HG02885 (cell line): ENCODE data around the gene TNIK.
"Not testable (repeated sequence)": the region's sequence is repeated elsewhere in the genome, so short reads cannot be mapped to it uniquely, and the experiment has no call there.

ENCODE experiments used
- ATAC-seq: cut with Tn5 transposase; IDR thresholded peaks from one replicate; pipeline ENCODE4 v1.9.1; 2021; ENCODE audit warnings: mild to moderate bottlenecking; ENCODE audit not compliant: unreplicated experiment, poor library complexity

The TNIK gene

GRCh38 chr3:171372694-171373093 is 87.5 kb downstream of the TNIK start:
- ATAC-seq: no peak

DNA sequence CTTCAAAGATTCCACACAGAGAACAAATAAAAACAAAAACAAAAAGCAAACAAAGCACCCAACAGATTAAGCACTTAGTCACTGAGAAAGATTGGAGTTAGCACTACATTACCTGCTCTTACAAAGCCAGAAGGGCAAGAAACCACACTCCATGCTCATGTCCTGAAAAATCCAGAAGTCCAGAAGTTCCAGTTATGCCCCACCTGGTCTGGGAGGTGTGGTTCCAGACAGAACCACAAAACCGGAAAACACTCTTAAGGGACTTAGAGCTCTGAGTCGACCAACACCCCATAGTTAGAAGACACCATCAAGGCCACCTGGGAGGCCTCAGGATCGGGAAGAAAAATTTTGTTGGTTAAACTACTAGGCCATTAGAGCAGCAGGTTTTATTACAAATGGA is 88.9 kb downstream of the TNIK start:
- no peak for ATAC-seq

DNA sequence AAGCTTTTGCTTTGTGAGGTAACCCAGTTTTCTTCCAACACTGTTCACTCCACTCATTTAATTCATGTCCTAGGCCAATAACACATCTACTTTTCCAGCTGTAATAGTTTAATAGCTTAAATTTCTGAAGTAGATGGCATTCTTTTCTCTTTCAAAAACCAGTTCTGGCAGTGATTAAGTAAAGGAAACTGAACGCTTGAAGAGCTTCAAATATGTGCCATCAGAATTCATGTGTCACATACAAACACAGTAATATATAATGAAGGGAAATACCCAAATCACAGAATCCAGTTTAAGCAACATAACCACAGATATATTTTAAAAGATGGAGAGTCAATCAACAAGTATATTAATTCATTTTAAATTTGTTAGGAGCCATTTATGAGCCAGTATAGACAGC is 91.0 kb downstream of the TNIK start:
- ATAC-seq: no peak

GRCh38 chr3:171366738-171367137 is 93.5 kb downstream of the TNIK start:
- not testable (repeated sequence) for ATAC-seq

GRCh38 chr3:171366043-171366442 is 94.2 kb downstream of the TNIK start:
- no peak for ATAC-seq

DNA sequence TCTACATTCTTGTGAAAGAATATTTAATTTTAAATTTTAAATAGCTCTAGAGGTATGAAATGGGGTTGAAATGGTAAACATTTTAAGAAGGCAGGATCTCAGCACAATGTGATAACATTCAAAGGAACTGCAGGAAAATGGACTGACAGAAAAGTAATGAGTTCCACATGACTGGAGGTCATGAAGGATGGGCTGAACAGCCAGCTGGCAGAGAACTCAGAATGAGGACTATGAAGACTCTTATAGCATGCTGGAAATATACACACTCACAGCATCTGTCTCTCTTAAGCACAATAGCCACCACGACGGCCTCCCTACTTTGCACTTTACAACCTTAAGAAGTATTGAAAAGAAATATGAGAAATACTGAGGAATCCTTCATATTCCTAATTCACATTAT is 94.7 kb downstream of the TNIK start:
- ATAC-seq: no peak

DNA sequence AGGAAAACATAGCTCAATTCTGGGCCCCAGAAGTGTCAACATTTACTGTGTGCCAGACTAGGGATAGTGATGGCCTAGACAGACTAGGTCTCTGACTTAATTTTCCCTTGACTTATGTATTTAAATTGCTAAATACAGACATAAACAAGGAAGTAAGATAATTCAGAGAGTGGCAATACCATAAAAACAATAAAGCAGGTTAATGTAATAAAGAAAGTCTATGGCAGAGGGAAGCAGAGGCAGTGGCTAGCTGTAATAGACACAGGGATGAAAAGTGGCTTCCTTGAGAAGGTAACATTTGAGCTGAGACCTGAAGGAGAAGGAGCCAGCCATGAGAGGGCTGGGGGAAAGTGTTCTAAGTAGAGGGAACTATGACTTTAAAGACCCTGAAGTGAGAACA is 95.7 kb downstream of the TNIK start:
- no peak for ATAC-seq

GRCh38 chr3:171363202-171363601 is 97.0 kb downstream of the TNIK start:
- no peak for ATAC-seq

DNA sequence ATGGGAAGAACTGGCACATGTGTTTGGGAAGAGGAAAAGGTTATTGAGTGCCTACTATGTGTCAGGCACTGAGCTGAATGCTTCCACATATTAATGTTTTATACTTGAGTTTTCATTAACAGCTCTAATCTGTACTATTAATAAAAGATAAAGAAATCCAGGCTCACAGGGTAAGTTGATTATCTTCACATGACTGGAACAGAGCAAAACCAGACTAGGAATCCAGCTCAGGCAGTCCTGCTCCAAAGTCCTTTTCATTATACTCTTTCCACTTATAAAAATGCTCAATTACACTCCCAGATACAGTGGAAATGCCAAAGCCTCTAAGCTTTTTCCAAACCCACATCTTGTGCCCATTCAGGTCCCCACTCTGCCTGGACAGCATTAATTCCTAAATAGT is 97.6 kb downstream of the TNIK start:
- no peak for ATAC-seq

DNA sequence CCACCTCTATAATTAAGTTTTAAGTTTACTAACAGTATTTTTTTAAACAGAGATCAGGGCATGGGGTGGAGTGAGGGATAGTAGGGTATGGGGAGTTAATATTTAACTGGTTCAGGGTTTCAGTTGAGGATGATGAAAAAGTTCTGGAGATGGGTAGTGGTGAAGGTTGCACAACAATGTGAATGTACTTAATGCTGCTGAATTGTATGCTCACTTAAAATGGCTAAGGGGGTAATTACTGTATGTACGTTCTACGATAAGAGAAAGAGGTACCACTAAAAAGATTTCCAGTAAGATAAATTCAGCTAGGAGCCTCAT is 101.4 kb downstream of the TNIK start:
- ATAC-seq: no peak

- no peak for ATAC-seq
These were observed 101.9 kb downstream of the TNIK start for GRCh38 chr3:171358181-171358880.

- no peak for ATAC-seq
These were observed 102.5 kb downstream of the TNIK start for GRCh38 chr3:171357721-171358120.

GRCh38 chr3:171356251-171356650 is 104.0 kb downstream of the TNIK start:
- no peak for ATAC-seq

- no peak for ATAC-seq
These were observed 105.3 kb downstream of the TNIK start for GRCh38 chr3:171354706-171355582.

GRCh38 chr3:171354049-171354705 is 106.0 kb downstream of the TNIK start:
- ATAC-seq: no peak

DNA sequence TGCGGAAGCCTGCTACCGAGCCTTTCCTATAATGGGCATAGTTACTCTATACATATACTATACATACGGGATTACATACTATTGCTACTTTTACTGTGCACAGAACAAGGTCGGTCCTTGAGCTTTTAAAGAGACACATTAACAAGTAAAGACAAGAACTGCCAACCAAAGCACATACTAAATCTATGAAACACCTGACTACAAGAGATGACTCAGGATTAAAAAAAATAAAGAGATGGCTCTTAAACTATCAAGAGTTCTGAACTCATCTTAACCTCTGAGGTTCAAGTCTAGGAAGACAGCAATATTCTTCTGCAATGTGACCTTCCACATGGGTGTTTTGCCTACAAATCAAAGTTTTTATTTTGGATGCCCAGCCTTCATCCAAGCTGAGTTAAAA is 106.8 kb downstream of the TNIK start:
- ATAC-seq: no peak

- no peak for ATAC-seq
These were observed 107.7 kb downstream of the TNIK start for GRCh38 chr3:171352387-171352935.

DNA sequence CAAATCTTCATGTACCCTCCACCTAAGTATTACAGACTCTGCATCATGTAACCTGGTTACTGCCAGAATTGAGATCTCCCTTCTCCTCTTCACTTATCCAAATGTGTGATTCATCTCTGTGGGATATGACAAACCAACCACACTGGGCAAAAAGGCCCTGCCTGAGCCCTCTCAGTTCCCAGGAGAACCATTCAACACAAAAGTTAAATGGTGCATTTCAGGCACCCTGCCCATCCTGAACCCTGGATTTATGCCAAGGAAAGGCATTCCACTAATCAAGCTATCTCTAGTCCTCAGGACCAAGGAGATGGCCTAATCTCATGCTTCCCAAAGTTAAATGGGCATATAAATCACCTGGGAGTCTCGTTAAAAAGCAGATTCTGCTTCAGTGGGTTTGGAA is 108.5 kb downstream of the TNIK start:
- ATAC-seq: no peak

DNA sequence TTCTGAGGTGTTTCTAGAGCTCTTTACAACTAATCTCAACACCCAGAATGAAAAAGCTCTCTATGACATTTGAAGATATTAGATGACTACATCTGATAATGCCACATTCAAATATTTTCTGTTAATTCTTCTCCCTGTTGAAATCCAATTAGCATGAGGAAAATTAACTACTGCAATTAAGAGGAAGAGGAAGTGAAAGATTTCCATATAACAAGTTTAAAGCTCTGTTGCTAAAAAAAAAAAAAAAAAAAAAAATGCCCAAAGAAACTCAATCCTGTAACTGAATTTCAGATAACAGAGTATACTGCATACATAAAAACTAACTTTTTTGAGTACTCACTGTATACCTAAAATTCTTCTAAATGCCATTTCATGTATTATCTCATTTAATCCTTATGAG is 109.8 kb downstream of the TNIK start:
- no peak for ATAC-seq

- ATAC-seq: no peak
These were observed 110.8 kb downstream of the TNIK start for GRCh38 chr3:171349392-171349791.

DNA sequence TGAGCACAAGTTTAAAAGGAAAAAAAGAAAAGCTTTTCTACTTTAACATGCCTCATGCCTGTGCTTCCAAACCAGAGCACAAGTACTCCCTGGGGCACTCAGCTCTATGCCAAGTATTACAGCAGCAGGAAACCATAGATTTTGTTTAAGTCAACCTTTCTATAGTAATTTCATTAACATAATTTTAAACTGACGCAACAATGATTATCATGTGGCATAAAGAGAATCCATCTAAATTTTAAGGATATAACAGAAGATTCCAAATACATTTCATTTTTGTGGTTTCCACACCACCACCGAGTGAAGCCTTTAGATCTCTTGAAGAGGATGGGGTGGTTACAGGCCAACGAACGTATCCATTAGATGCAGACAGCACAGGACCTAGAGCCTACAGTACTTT is 112.1 kb downstream of the TNIK start:
- ATAC-seq: no peak
